ENCODE data around the gene SLC6A14.

Gene SLC6A14

DNA sequence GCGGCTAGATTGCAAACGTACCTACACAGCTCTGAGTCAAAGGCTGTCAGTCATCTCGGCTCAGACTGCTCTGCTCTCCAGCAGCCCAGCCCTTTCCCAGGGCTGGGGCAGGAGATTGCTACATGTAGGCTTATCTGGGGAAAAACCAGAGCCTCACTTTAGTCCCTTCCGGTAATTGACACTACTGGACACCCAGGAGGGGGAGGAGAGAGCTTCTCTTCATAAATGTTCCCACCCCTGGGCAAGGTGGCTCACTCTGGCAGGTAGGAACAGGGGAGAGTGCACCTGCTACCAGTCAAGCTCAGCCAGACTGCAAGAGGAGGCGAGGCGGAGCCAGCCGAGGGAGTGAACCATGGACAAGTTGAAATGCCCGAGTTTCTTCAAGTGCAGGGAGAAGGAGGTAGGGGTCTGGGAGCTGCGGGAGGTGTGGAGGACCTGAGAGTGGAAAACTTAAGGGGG, at the start of gene SLC6A14:
SLC6A14 (plus strand) TSS at position 249 of the 459 bp plus-strand sequence; CDS start at position 353, 104 bp downstream.
- no peak within 1 kb of the TSS for H3K4me3 ChIP-seq (ENCODE audit: low read depth, low read length)
- TF ChIP-seq, protein P1, sequence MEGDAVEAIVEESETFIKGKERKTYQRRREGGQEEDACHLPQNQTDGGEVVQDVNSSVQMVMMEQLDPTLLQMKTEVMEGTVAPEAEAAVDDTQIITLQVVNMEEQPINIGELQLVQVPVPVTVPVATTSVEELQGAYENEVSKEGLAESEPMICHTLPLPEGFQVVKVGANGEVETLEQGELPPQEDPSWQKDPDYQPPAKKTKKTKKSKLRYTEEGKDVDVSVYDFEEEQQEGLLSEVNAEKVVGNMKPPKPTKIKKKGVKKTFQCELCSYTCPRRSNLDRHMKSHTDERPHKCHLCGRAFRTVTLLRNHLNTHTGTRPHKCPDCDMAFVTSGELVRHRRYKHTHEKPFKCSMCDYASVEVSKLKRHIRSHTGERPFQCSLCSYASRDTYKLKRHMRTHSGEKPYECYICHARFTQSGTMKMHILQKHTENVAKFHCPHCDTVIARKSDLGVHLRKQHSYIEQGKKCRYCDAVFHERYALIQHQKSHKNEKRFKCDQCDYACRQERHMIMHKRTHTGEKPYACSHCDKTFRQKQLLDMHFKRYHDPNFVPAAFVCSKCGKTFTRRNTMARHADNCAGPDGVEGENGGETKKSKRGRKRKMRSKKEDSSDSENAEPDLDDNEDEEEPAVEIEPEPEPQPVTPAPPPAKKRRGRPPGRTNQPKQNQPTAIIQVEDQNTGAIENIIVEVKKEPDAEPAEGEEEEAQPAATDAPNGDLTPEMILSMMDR (IDR thresholded peaks at IDR 0.05; ENCODE audit: low read depth, low read length) = no peak

DNA sequence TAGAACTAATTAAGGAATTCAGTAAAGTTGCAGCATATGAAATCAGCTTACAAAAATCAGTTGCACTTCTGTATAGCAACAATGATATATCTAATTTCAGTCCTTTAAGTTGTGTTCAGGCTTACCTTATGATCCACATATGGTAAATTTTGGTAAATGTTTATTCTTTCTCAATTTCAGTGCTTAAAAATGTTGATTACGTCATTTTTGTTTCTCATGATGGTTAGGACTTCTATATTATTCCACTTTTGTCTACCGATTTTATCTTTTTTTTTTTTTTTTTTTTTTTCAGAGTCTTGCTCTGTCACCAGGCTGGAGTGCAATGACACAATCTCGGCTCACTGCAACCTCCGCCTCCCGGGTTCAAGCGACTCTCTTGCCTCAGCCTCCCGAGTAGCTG, 40.7 kb upstream of the SLC6A14 start:
- TF ChIP-seq, protein P1 (IDR thresholded peaks at IDR 0.05; ENCODE audit: low read depth, low read length) = no peak
- H3K4me3 ChIP-seq (ENCODE audit: low read depth, low read length) = no peak overlapping the region

- TF ChIP-seq, protein P1 (IDR thresholded peaks at IDR 0.05; ENCODE audit: low read depth, low read length) = no peak
- no peak overlapping the region for H3K4me3 ChIP-seq (ENCODE audit: low read depth, low read length)
Measured at GRCh38 chrX:116399681-116400080, 36.7 kb upstream of the SLC6A14 start.

DNA sequence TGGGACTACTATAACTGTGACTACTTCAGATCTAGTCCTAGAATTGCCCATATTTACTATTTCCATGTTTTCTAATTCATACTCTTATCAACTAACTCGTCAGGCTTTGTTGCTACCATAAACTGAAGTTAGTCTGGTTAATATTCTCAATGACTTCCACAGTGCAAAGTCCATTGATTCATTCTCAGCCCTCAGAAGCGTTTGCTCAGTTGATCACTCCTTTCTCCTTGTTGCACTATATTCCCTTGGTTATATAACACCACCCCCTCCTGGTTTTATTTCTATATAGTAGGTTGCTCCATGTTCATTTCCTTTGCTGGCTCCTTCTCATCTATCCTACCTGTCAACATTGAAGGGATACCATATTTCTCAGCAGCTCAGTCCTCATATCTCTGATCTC, 27.2 kb upstream of the SLC6A14 start:
- TF ChIP-seq, protein P1 (IDR thresholded peaks at IDR 0.05; ENCODE audit: low read depth, low read length) = no peak
- no peak overlapping the region for H3K4me3 ChIP-seq (ENCODE audit: low read depth, low read length)

GRCh38 chrX:116413273-116413672, 23.1 kb upstream of the SLC6A14 start:
- TF ChIP-seq, protein P1 (IDR thresholded peaks at IDR 0.05; ENCODE audit: low read depth, low read length) = no peak
- no peak overlapping the region for H3K4me3 ChIP-seq (ENCODE audit: low read depth, low read length)

DNA sequence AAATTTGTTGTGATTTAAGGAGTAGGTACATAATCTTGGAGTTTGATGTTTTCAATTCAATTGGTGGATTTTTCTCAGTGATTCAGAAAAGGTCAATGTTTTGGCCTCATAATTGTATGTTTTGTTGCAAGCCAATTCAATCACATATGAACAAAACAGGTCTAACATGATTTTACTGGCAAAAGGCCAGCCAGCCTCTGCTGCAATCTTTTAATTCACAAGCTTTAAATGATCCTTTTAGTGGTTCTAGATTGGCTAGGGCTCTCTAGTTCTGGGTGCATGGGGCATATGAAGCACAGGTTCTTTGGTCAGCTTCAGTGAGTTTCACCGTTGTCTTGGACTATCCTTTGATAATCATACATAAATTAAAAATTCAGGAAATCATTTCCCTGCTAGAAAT, 19.2 kb upstream of the SLC6A14 start:
- TF ChIP-seq, protein P1 (IDR thresholded peaks at IDR 0.05; ENCODE audit: low read depth, low read length) = no peak

DNA sequence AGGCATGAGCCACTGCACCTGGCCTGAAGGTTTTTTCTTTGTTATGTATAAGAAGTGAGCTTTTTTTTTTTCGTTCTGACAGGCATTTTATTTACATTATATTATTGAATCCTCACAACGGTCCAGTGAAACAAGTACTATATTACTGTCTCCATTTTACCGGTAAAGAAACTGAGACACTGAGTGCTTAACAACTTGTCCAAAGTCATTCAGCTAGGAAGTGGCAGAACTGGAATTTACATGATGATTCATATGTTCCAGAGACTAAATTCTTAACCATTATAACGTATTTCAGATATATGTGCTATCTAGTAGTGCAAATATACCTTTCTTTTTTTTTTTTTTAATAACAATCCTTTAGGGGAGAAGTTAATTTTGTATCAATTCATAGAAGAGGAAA, 18.4 kb upstream of the SLC6A14 start:
- no peak overlapping the region for H3K4me3 ChIP-seq (ENCODE audit: low read depth, low read length)
- TF ChIP-seq, protein P1 (IDR thresholded peaks at IDR 0.05; ENCODE audit: low read depth, low read length) = no peak

More for the DNA sequence above, 19.2 kb upstream of the SLC6A14 start:
- H3K4me3 ChIP-seq (ENCODE audit: low read depth, low read length) = no peak overlapping the region

Measured in WI38 (cell line).